ENCODE data around the gene LRRN1.

Gene LRRN1

GRCh38 chr3:3799173-3800079 is at the start of gene LRRN1:
Gene LRRN1, plus strand, starts transcription at chr3:3799431. Its CDS starts 45,211 bp downstream, at chr3:3844642.
- no peak for DNase-seq (ENCODE audit: low read depth in 1 of 2, low spot score in 1 of 2)

DNA sequence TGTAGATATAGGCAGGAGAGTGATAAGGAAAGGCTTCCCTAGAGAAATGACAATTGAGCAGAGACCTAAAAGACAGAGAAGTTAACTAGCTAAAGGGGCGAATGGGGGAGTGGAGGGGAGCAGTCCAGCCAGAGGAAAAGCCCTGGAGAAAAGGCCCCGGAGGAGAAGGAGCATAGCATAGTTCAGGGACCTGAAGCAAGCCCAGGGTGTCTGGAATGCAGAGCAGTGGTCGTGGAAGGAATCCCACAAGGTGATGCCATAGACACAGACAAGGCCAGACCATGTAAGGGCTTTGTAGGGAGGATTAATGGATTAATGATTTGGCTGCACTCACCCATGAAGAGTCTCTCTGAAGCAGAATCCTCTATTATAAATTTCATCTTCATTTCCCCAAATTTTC is 45.8 kb upstream of the LRRN1 start:
- DNase-seq (ENCODE audit: low read depth in 1 of 2, low spot score in 1 of 2) = no peak

- DNase-seq (ENCODE audit: low read depth in 1 of 2, low spot score in 1 of 2) = no peak
These were observed 33.6 kb upstream of the LRRN1 start for GRCh38 chr3:3765661-3766060.

DNA sequence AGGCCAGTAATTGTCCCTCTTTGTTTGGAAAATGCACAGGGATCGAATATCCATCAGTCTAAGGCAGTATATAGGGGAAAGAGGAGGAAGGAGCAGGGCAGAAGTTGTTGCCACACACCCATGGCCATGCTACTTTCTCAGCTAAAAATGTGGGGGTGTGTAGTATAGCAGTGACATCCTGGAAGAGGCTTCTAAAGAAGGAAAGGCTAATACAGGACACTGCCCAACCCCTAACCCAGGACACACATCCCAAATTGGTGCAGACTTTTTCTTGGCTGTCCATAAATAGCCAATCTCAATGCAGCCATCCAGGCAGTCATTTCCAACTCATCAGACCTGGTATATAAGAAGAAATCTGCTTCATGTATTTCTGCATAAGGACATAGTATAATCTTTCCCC is 33.1 kb upstream of the LRRN1 start:
- no peak for DNase-seq (ENCODE audit: low read depth in 1 of 2, low spot score in 1 of 2)

DNA sequence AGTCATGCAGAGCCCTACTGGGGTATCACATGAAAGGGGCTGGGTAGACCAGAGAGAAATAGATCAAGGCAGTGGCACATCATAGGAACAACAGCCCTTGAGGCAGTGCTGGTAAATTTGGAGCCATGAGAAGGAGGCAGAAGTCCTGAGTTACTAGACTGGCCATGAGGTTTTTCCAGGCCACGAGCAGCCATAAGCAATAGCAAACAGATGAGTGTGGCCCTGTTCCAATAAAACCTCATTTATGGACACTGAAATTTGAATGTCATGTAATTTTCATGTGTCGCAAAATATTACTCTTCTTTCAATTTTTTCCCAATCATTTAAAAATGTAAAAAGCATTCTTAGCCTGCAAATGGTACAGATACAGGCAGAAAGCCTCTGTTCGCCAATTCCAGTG is 28.1 kb upstream of the LRRN1 start:
- DNase-seq (ENCODE audit: low read depth in 1 of 2, low spot score in 1 of 2) = no peak

DNA sequence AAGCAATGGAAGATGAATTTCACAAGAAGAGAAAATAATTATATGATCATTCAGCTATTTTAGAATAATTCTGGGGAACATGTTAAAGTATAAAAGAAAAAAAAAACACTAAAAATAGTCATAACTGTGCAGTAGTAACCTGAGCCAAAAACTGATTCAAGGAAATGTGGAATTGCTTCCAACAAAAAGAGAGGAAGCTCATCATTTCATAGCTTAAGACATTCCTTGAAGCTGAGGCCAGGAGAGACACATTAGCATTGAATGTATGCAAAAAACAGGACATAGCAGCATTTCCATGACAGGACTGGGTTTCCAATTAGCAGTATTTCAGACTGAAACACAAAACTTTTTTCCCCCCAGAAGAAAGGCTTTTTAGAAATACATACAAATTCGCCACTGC is 27.7 kb upstream of the LRRN1 start:
- DNase-seq (ENCODE audit: low read depth in 1 of 2, low spot score in 1 of 2) = no peak

- DNase-seq (ENCODE audit: low read depth in 1 of 2, low spot score in 1 of 2) = no peak
These were observed 26.9 kb upstream of the LRRN1 start for GRCh38 chr3:3772338-3772737.

GRCh38 chr3:3772920-3773319 is 26.3 kb upstream of the LRRN1 start:
- DNase-seq (ENCODE audit: low read depth in 1 of 2, low spot score in 1 of 2) = no peak

- no peak for DNase-seq (ENCODE audit: low read depth in 1 of 2, low spot score in 1 of 2)
These were observed 22.6 kb upstream of the LRRN1 start for GRCh38 chr3:3776607-3777006.

DNA sequence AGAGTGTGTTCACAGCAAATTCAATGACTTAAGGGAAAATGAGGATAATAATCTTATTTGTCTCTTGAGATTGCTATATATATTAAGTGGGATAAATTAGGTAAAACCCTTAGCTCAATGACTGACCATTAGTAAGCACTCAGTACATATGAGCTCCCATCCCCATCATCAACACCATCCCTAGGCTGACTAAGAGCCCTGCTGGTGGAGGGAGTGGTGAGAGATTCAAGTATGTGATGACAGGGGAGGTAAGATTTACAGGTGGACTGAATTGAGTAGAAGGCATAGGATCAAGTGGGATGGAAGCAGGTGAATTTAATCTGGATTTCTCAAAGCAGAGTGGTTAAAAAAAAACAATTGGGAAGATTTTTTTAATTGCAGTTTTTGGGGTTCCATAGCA is 21.0 kb upstream of the LRRN1 start:
- DNase-seq (ENCODE audit: low read depth in 1 of 2, low spot score in 1 of 2) = no peak

DNA sequence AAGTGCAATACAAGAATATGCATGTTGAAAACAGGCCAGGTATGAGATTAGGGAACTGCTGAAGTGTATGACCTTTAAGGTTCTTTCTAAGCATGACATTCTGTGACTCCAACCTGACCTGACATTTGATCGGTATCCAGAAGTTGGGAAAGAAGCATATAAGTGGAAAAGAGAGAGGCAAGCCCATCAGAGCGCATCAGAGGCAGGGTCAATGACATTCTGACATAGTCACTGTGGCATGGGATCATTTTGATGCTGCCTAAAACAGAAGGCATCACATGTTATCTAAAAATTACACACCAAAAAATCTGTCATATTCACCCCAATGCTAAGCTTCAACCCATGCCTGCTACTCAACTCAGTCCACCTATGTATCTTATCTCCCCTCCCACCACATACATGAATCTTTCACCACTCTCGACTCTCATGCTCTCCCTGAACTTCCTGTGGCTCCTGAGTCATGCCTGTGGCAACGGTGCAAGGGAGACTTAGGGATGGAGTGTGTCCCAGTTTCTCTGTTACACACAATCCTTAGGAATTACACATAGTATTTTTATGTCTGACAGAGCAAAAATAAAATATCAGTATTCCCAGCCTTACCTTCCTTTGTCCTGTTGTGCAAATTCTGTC is 20.5 kb upstream of the LRRN1 start:
- DNase-seq (ENCODE audit: low read depth in 1 of 2, low spot score in 1 of 2) = no peak

GRCh38 chr3:3782457-3782856 is 16.8 kb upstream of the LRRN1 start:
- no peak for DNase-seq (ENCODE audit: low read depth in 1 of 2, low spot score in 1 of 2)

DNA sequence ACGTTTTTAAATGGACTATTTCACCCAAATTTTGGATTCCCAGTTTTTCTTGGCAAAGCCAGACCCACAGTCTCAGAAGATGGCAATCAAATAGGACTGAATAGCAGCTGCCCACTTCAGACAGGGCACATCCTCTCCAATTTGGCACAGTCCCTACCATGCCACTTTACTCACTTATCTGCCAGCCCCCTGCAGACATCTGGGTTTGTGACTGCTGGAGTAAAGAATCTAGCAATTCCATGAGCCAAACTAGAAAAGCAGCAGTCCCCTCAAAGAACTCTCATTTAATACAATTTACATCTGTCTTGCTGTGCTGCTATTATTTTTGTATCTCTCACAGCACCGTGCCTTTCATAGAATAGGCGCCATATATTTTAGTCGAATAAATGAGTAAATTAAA is 16.0 kb upstream of the LRRN1 start:
- DNase-seq (ENCODE audit: low read depth in 1 of 2, low spot score in 1 of 2) = no peak

DNA sequence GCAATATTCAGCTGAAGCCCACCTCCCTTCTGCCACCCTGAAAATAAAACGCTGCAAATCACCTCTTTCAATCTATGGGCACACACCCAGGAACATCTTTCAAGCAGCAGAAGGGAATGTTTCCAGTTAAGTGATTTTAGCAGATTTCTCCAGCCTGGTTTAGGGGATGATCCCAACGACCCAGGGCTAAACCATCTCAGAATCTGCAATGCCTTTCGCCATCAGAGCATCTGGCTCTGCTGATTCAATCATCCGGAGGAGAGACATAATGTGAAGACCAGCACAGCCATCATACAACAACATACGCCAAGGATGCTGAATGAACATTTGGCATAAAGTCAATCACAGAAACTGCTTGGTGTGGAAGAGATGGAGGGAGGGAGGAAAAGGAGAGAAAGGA is 15.5 kb upstream of the LRRN1 start:
- no peak for DNase-seq (ENCODE audit: low read depth in 1 of 2, low spot score in 1 of 2)

GRCh38 chr3:3792391-3792790 is 6.8 kb upstream of the LRRN1 start:
- no peak for DNase-seq (ENCODE audit: low read depth in 1 of 2, low spot score in 1 of 2)

DNA sequence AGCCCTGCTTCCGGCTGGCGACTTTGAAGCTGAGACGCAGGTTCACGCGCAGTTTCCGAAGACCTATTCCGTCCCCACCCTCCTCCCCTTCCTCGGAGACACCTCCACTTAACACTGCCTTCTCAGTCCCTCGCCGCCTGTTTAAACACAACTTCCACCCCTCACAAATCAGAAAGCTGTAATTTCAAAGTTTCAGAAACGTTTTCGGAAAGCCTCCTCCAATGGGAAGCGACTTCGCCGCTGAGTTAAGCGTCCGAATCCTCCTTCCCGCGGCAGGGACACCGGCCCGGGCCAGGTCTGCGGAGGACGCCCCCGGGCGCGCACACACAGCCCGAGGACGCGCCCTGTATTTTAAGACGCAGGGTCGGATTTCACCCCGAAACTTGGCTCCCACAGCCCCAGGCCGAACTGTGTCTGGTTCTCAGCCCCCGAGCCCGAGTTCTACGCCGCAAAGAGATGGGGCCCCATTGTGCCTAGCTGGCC is 559 bp upstream of the LRRN1 start:
- DNase-seq (ENCODE audit: low read depth in 1 of 2, low spot score in 1 of 2) = no peak

GRCh38 chr3:3800080-3800455 is 837 bp downstream of the LRRN1 start:
- DNase-seq (ENCODE audit: low read depth in 1 of 2, low spot score in 1 of 2) = no peak

DNA sequence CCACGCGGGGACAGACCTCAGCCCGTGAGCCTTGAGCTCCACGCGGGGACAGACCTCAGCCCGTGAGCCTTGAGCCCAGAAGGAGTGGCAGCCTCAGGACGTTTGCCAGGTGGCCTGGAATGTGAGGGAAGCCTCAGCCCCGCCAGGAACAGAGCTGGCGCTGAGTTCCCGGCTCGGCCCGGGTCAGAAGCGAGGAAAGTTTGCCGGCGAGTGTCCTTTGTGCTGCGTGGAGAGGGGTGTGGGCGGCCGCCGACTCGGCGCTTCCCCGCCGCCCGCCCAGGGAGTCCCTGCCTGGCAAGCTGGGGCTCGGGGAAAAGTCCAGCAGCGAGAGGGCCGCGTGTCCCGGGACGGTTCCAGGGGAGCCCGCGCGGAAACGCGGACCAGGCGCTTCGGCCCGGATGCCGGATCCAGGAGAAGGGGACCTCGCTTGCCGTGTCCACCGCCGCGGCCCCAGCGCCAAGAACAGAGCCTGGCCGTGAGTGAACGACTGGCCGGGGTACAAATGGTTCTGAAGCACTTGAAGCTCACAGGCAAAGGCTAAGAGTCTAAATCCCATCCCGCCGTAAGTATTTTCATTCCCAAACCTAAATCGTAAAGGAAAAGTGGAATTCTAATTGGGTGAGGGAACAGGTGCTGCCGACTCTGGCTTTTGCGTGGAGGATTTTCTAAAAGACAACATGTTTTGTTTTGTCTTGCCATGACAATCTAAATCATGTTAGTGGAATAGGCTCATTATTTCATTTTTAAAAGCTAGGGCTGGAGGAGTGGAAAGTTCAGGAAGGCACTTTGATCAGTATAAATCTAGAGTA is 1.7 kb downstream of the LRRN1 start:
- no peak for DNase-seq (ENCODE audit: low read depth in 1 of 2, low spot score in 1 of 2)

DNA sequence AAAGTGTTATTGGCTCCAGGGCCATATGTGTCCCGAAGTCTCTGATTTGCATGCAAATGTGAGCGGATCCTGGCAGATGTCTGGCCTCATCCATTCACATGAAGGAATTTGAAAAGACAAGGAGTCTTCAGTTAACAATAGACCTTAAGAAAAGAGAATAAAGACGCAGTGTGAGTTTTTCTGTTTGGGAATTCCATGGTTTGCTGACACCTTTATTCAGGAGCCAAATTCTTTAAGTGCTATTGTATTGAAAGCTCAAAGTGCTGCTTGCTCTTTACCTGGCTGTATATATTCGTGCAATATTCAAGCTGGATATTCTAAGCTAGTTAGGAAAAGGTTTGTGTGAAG is 2.2 kb downstream of the LRRN1 start:
- no peak for DNase-seq (ENCODE audit: low read depth in 1 of 2, low spot score in 1 of 2)

DNA sequence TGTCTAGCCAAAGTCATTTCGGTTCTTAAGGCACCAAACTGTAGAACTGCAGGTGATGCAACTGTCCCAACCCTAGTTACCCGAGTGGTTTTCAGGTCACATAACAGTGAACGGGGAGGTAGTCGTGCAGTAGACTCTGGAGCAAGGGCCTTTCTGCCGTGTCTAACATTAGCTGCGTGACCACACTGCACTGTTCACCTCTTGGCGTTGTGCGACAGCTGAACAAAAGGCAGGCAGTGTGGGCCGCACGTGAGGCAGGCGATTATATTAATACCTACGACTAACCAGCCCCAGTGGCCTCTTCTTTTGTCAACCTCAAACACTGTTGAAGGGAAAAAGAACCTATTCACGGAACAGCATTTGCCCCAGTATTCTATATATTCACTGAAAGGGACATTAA is 2.8 kb downstream of the LRRN1 start:
- DNase-seq (ENCODE audit: low read depth in 1 of 2, low spot score in 1 of 2) = no peak

DNA sequence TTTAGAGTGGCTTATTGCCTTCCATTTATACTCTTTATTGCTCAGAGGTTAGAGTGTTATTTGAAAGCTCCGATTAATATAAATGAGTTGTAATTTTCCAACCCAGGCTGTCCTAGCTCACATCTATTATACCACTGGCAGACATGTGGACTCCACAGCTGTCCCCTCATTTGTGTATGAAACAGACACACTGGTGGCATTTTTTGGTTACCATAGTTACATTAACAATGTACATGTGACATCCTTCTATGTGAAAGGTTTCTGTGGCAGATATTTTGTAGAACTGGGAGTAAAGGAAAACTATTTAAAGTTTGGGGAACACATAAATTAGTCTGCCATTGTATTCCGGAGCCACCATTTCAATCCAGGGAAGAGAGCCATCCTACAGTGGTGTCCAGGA is 5.3 kb downstream of the LRRN1 start:
- no peak for DNase-seq (ENCODE audit: low read depth in 1 of 2, low spot score in 1 of 2)

GRCh38 chr3:3806092-3806491 is 6.9 kb downstream of the LRRN1 start:
- DNase-seq (ENCODE audit: low read depth in 1 of 2, low spot score in 1 of 2) = no peak
